Endodermal cell (in vitro differentiated cells): ENCODE data around the gene MRM1. TPM values are rescaled to one million over a fixed set of nuclear protein-coding genes. Genes with fewer than 3 reads are reported as not detected.
"Not testable (repeated sequence)": the region's sequence is repeated elsewhere in the genome, so short reads cannot be mapped to it uniquely, and the experiment has no call there.

Experiments used
- DNase-seq: peaks from one replicate; pipeline ENCODE4 v3.0.0-alpha.2; 2017
- H3K27ac ChIP-seq: 2 replicates; pipeline ENCODE4 v1.5.1; 2013; ENCODE audit warnings: mild to moderate bottlenecking, low read depth, low read length, moderate library complexity
- H3K27me3 ChIP-seq: 2 replicates; pipeline ENCODE4 v1.6.1; 2013; ENCODE audit warnings: mild to moderate bottlenecking, low read length, moderate library complexity; ENCODE audit not compliant: insufficient read depth, control insufficient read depth, poor library complexity, severe bottlenecking
- H3K36me3 ChIP-seq: 2 replicates; pipeline ENCODE4 v1.7.0; 2013; ENCODE audit warnings: mild to moderate bottlenecking, low read length, moderate library complexity; ENCODE audit not compliant: control insufficient read depth, insufficient read depth
- H3K4me1 ChIP-seq: one replicate; pipeline ENCODE4 v1.7.0; 2013; ENCODE audit warnings: low read length; ENCODE audit not compliant: control insufficient read depth, insufficient read depth
- H3K4me3 ChIP-seq: 2 replicates; pipeline ENCODE4 v1.5.1; 2013; ENCODE audit warnings: mild to moderate bottlenecking, low read length, moderate library complexity
- H3K9ac ChIP-seq: 2 replicates; pipeline ENCODE4 v1.6.1; 2013; ENCODE audit warnings: mild to moderate bottlenecking, low read length, moderate library complexity; ENCODE audit not compliant: poor library complexity, severe bottlenecking; ENCODE audit errors: extremely low read depth
- H3K9me3 ChIP-seq: 2 replicates; pipeline ENCODE4 v1.6.1; 2013; ENCODE audit warnings: mild to moderate bottlenecking, low read length, moderate library complexity; ENCODE audit not compliant: control insufficient read depth
- H3K27ac Mint-ChIP-seq: 2 replicates; pipeline ENCODE4 v1.8.0; 2020; ENCODE audit warnings: mixed read lengths
- H3K27me3 Mint-ChIP-seq: 2 replicates; pipeline ENCODE4 v1.8.0; 2021; ENCODE audit warnings: mild to moderate bottlenecking, mixed read lengths; ENCODE audit not compliant: insufficient read depth
- H3K36me3 Mint-ChIP-seq: 2 replicates; pipeline ENCODE4 v1.8.0; 2020; ENCODE audit warnings: low read depth, mixed read lengths
- H3K4me1 Mint-ChIP-seq: 2 replicates; pipeline ENCODE4 v1.8.0; 2020; ENCODE audit warnings: mixed read lengths
- H3K4me3 Mint-ChIP-seq: 2 replicates; pipeline ENCODE4 v1.8.0; 2020; ENCODE audit warnings: mild to moderate bottlenecking, moderate library complexity, mixed read lengths
- H3K9me3 Mint-ChIP-seq: 2 replicates; pipeline ENCODE4 v1.8.0; 2020; ENCODE audit warnings: mild to moderate bottlenecking, mixed read lengths
- WGBS, 2 experiments: methylation state at CpG; one replicate each; pipeline versions ENCODE4 v1.1.5 to v1.1.7; 2013; ENCODE audit warnings: missing lambda C conversion rate in 2 of 2, mixed read lengths in 1 of 2; ENCODE audit not compliant: insufficient coverage in 1 of 2, insufficient read length in 1 of 2; 5-methylcytosine and 5-hydroxymethylcytosine counted together
- total RNA-seq, 2 donors: library from RNA; stranded (reverse); fragmentation: NEBNext Ultra II Directional in 1 of 2; extraction: Animal tissue kit (Norgen Biotek cat#: 25700) in 1 of 2; gene quantifications; 2 replicates in 1 of 2; 3 replicates in 1 of 2; pipeline ENCODE4 v1.2.1, GENCODE V29; 2021
- TF ChIP-seq, protein P1 (sequence below): fragments of 200-600 bp; sonication (generic); conservative IDR thresholded peaks from 2 replicates; pipeline ENCODE4 v1.5.0; 2021; ENCODE audit warnings: antibody characterized with exemption, mild to moderate bottlenecking

MRM1 gene
- total RNA-seq, 2 donors from 2014 or later, result 10.7 to 11.4 TPM

DNA sequence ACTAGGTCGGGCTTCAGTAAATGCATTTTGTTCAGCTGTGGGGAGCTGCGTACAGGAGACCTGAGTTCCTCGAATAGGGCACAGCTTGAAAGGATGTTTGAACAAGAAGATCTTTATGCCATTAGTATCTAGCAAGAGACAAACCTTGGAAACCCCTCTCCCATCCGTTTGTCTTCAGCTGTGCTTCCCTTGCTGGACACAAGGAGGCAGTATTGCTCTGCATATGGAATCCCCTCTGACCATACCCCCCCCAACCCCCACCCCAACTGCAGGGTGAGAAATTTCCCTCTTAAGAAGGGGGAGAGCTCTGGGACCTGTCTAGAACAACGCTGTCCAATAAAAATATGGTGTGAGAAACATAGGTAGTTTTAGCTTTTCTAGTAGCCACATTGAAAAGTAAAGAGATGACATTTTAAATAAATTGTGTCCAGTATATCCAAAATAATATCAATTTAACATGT, 1.6 kb downstream of the MRM1 start:
- H3K4me3 ChIP-seq, result peak overlapping the region; percentile 93
- H3K27me3 Mint-ChIP-seq, result no peaks in the 10 kb centered on the region
- peaks cover 6% of the 10 kb centered on the region for H3K4me1 ChIP-seq
- no peak overlapping the region for H3K27ac ChIP-seq
- H3K4me1 Mint-ChIP-seq, result peaks cover 21% of the 10 kb centered on the region
- peaks cover 24% of the 10 kb centered on the region for H3K36me3 Mint-ChIP-seq
- peak overlapping the region; percentile 84 for H3K27ac Mint-ChIP-seq
- H3K4me3 Mint-ChIP-seq, result peak overlapping the region; percentile 80
- DNase-seq, result peak; percentile 92
- H3K27me3 ChIP-seq, result no peaks in the 10 kb centered on the region
- H3K36me3 ChIP-seq, result peaks cover 15% of the 10 kb centered on the region
- H3K9me3 ChIP-seq, result no peaks in the 10 kb centered on the region
- 0 to 10% methylated on average over 3 to 5 of the region's 5 CpGs for WGBS, 2 experiments
- TF ChIP-seq, protein P1, sequence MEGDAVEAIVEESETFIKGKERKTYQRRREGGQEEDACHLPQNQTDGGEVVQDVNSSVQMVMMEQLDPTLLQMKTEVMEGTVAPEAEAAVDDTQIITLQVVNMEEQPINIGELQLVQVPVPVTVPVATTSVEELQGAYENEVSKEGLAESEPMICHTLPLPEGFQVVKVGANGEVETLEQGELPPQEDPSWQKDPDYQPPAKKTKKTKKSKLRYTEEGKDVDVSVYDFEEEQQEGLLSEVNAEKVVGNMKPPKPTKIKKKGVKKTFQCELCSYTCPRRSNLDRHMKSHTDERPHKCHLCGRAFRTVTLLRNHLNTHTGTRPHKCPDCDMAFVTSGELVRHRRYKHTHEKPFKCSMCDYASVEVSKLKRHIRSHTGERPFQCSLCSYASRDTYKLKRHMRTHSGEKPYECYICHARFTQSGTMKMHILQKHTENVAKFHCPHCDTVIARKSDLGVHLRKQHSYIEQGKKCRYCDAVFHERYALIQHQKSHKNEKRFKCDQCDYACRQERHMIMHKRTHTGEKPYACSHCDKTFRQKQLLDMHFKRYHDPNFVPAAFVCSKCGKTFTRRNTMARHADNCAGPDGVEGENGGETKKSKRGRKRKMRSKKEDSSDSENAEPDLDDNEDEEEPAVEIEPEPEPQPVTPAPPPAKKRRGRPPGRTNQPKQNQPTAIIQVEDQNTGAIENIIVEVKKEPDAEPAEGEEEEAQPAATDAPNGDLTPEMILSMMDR, result peak; percentile 98
- peak overlapping the region; percentile 78 for H3K9ac ChIP-seq
- H3K9me3 Mint-ChIP-seq, result no peaks in the 10 kb centered on the region

DNA sequence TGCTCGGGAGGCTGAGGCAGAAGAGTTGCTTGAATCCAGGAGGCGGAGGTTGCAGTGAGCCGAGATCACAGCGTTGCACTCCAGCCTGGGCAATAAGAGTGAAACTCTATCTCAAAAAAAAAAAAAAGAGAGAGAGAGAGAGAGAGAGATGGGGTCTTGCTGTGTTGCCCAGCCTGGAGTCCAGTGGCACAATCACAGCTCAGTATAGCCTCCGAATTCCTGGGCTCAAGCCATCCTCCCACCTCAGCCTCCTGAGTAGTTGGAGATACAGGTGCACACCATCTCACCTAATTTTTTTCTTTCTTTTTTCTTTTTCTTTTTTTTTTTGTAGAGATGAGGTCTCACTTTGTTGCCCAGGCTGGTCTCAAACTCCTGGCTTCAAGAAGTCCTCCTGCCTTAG, 3.6 kb downstream of the MRM1 start:
- not testable (repeated sequence) for H3K27ac Mint-ChIP-seq, H3K9me3 Mint-ChIP-seq, H3K4me1 ChIP-seq, H3K36me3 ChIP-seq, H3K9ac ChIP-seq, DNase-seq, H3K4me3 ChIP-seq, H3K9me3 ChIP-seq, H3K27me3 ChIP-seq, H3K27me3 Mint-ChIP-seq, H3K27ac ChIP-seq, H3K4me3 Mint-ChIP-seq
- WGBS, 2 experiments, result 74 to 98% methylated on average over 2 to 5 of the region's 5 CpGs
- Mint-ChIP-seq H3K4me1 (peaks cover 30% of the 10 kb centered on the region), H3K36me3 (peaks cover 22% of the 10 kb centered on the region)

DNA sequence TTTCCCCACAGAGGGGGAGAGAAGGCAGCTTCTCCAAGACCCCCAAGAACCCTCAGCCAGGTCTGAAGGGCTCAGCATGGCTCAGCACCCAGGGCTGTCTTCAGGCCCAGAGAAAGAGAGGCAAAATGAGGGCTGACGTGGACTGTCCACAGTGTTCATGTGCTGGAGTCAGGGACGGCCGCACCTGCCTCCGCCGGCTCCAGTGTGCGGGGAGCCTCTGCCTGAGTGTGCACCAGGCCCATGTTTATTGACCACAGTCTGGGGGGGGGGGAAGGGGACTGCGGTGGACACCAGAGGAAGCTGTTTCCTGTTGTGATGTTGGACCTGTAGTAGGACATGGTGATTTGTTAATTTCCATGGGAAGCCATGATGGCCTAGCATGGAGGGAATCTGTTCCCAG, 6.9 kb downstream of the MRM1 start:
- Histone ChIP-seq H3K27ac (no peak overlapping the region), H3K4me1 (peaks cover 9% of the 10 kb centered on the region), H3K9ac (no peak overlapping the region), H3K4me3 (no peak overlapping the region), H3K36me3 (no peaks in the 10 kb centered on the region), H3K9me3 (peaks cover 5% of the 10 kb centered on the region), H3K27me3 (no peaks in the 10 kb centered on the region)
- Mint-ChIP-seq H3K36me3 (peaks cover 30% of the 10 kb centered on the region), H3K4me3 (no peak overlapping the region), H3K4me1 (peaks cover 36% of the 10 kb centered on the region), H3K27ac (no peak overlapping the region), H3K9me3 (no peaks in the 10 kb centered on the region), H3K27me3 (peaks cover 11% of the 10 kb centered on the region)
- no peak for DNase-seq
- WGBS, 2 experiments, result 96% methylated on average over 7 of the region's 7 CpGs; no CpG with 5 or more reads in 1 of the 2 experiments
- TF ChIP-seq, protein P1, result no peak
